ENCODE data around the gene MSH3.

Gene MSH3

GRCh38 chr5:80797428-80798024 is 143.1 kb downstream of the MSH3 start:
- in situ Hi-C loops (cut with MboI; ENCODE audit: low pct_unique_long_range_greater_than_20kb, low sequenced_read_pairs, unreplicated experiment) = no loop called here
- no peak for TF ChIP-seq CTCF (IDR thresholded peaks at IDR 0.05; ENCODE audit: extremely low read depth, insufficient read depth, missing control alignments)
- DNase-seq (ENCODE audit: low spot score) = no peak

GRCh38 chr5:80798166-80798565 is 143.7 kb downstream of the MSH3 start:
- DNase-seq (ENCODE audit: low spot score) = no peak
- in situ Hi-C loops (cut with MboI; ENCODE audit: low pct_unique_long_range_greater_than_20kb, low sequenced_read_pairs, unreplicated experiment) = no loop called here
- TF ChIP-seq CTCF (IDR thresholded peaks at IDR 0.05; ENCODE audit: extremely low read depth, insufficient read depth, missing control alignments) = no peak

GRCh38 chr5:80798633-80799032 is 144.2 kb downstream of the MSH3 start:
- TF ChIP-seq CTCF (IDR thresholded peaks at IDR 0.05; ENCODE audit: extremely low read depth, insufficient read depth, missing control alignments) = no peak
- in situ Hi-C loops (cut with MboI; ENCODE audit: low pct_unique_long_range_greater_than_20kb, low sequenced_read_pairs, unreplicated experiment) = no loop called here
- DNase-seq (ENCODE audit: low spot score) = no peak

GRCh38 chr5:80799041-80799440 is 144.6 kb downstream of the MSH3 start:
- DNase-seq (ENCODE audit: low spot score) = no peak
- no peak for TF ChIP-seq CTCF (IDR thresholded peaks at IDR 0.05; ENCODE audit: extremely low read depth, insufficient read depth, missing control alignments)
- in situ Hi-C loops (cut with MboI; ENCODE audit: low pct_unique_long_range_greater_than_20kb, low sequenced_read_pairs, unreplicated experiment) = no loop called here

GRCh38 chr5:80799573-80799972 is 145.1 kb downstream of the MSH3 start:
- no peak for TF ChIP-seq CTCF (IDR thresholded peaks at IDR 0.05; ENCODE audit: extremely low read depth, insufficient read depth, missing control alignments)
- in situ Hi-C loops (cut with MboI; ENCODE audit: low pct_unique_long_range_greater_than_20kb, low sequenced_read_pairs, unreplicated experiment) = no loop called here
- no peak for DNase-seq (ENCODE audit: low spot score)

GRCh38 chr5:80804332-80804731 is 149.9 kb downstream of the MSH3 start:
- no peak for DNase-seq (ENCODE audit: low spot score)
- in situ Hi-C loops (cut with MboI; ENCODE audit: low pct_unique_long_range_greater_than_20kb, low sequenced_read_pairs, unreplicated experiment) = no loop called here
- TF ChIP-seq CTCF (IDR thresholded peaks at IDR 0.05; ENCODE audit: extremely low read depth, insufficient read depth, missing control alignments) = no peak

- no peak for DNase-seq (ENCODE audit: low spot score)
- no peak for TF ChIP-seq CTCF (IDR thresholded peaks at IDR 0.05; ENCODE audit: extremely low read depth, insufficient read depth, missing control alignments)
- in situ Hi-C loops (cut with MboI; ENCODE audit: low pct_unique_long_range_greater_than_20kb, low sequenced_read_pairs, unreplicated experiment) = no loop called here
These were observed 150.6 kb downstream of the MSH3 start for GRCh38 chr5:80805038-80805437.
